Tibial nerve (tissue), 4 donors: Measurements from ENCODE around the gene SUMF1.

Experiments used
- EP300 ChIP-seq, 2 donors: sonication (generic); formaldehyde crosslinking; IDR thresholded peaks; one replicate each; pipeline ENCODE4 v1.6.1; 2017; ENCODE audit warnings: antibody characterized with exemption in 2 of 2, mild to moderate bottlenecking in 1 of 2
- POLR2A ChIP-seq, 2 donors: fragments of 450-650 bp; IDR thresholded peaks; one replicate each; pipeline ENCODE4 v1.6.1; 2017; ENCODE audit warnings: antibody characterized with exemption in 2 of 2, mild to moderate bottlenecking in 2 of 2, moderate library complexity in 2 of 2
- TF ChIP-seq, protein P1 (sequence below), 5 experiments: fragments of 200-600 bp in 3 of 5; fragments of 450-650 bp in 2 of 5; sonication (generic) in 3 of 5; IDR thresholded peaks; one replicate each; pipeline ENCODE4 v1.5.1; 2016 to 2019; ENCODE audit warnings: antibody characterized with exemption in 5 of 5, mild to moderate bottlenecking in 3 of 5, moderate library complexity in 2 of 5

DNA sequence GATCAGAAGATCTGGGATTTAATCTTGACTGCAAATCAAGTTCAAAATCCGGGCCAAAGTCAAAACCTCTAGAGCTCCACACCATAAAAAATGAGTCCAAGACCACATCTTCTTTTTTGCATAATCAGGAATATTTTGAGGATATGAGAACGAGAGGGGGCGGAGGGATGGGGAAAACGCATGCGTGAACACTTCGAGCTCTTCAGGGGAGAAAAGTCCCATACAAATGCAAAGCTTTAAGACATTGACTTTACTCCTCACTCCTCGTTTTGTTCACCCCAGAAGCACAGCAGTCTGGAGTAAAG, 68.2 kb downstream of the SUMF1 start:
- TF ChIP-seq, protein P1, sequence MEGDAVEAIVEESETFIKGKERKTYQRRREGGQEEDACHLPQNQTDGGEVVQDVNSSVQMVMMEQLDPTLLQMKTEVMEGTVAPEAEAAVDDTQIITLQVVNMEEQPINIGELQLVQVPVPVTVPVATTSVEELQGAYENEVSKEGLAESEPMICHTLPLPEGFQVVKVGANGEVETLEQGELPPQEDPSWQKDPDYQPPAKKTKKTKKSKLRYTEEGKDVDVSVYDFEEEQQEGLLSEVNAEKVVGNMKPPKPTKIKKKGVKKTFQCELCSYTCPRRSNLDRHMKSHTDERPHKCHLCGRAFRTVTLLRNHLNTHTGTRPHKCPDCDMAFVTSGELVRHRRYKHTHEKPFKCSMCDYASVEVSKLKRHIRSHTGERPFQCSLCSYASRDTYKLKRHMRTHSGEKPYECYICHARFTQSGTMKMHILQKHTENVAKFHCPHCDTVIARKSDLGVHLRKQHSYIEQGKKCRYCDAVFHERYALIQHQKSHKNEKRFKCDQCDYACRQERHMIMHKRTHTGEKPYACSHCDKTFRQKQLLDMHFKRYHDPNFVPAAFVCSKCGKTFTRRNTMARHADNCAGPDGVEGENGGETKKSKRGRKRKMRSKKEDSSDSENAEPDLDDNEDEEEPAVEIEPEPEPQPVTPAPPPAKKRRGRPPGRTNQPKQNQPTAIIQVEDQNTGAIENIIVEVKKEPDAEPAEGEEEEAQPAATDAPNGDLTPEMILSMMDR (IDR thresholded peaks at IDR 0.05), result no peak
- TF ChIP-seq POLR2A (IDR thresholded peaks at IDR 0.05) (no peak), EP300 (IDR thresholded peaks at IDR 0.05) (no peak)
